Measurements from ENCODE around the gene FAM149A.

Gene FAM149A

GRCh38 chr4:186148336-186148975, 44.0 kb downstream of the FAM149A start:
- no peaks in the 10 kb centered on the region for H3K36me3 ChIP-seq (ENCODE audit: control insufficient read depth in 2 of 2, insufficient read depth in 1 of 2, low read length in 2 of 2)
- H3K9me3 ChIP-seq (ENCODE audit: control insufficient read depth, insufficient read depth, low read depth, low read length): no peaks in the 10 kb centered on the region
- H3K4me1 ChIP-seq (ENCODE audit: control insufficient read depth, insufficient read depth, low read length): 0 out of 2 replicates have a peak, but pooled peaks cover 2% of the 10 kb centered on the region
- CTCF ChIA-PET: no interaction called here
- no peak for TF ChIP-seq SALL2 (tag by site-specific recombination; IDR thresholded peaks at IDR 0.05; ENCODE audit: borderline replicate concordance)
- no peak for TF ChIP-seq KLF7 (tag by site-specific recombination; IDR thresholded peaks at IDR 0.05; ENCODE audit: borderline replicate concordance)
- no peak for TF ChIP-seq ZBTB10 (tag by site-specific recombination; IDR thresholded peaks at IDR 0.05)
- TF ChIP-seq ZNF76 (tag by site-specific recombination; IDR thresholded peaks at IDR 0.05; ENCODE audit: borderline replicate concordance, low read depth): no peak
- no peak for TF ChIP-seq ZNF561 (tag by site-specific recombination; IDR thresholded peaks at IDR 0.05; ENCODE audit: borderline replicate concordance)
- no peak overlapping the region for H3K27ac ChIP-seq (ENCODE audit: extremely low read depth, low read depth, low read length)
- no peak overlapping the region for H3K4me3 ChIP-seq (ENCODE audit: low read depth, low read length)
- POLR2A ChIA-PET: no interaction called here

GRCh38 chr4:186149872-186150271, 45.4 kb downstream of the FAM149A start:
- POLR2A ChIA-PET: no interaction called here
- no peaks in the 10 kb centered on the region; a peak in 1 of 3 replicates for H3K36me3 ChIP-seq (ENCODE audit: control insufficient read depth in 2 of 2, insufficient read depth in 1 of 2, low read length in 2 of 2)
- CTCF ChIA-PET: interaction anchor here (0.6 kb wide), 1 partner anchor 73 kb away, joined by 3 read pairs; no protein-coding TSS in a partner anchor
- no peak overlapping the region for H3K4me3 ChIP-seq (ENCODE audit: low read depth, low read length)
- 0 out of 2 replicates have a peak, but pooled peaks cover 2% of the 10 kb centered on the region for H3K4me1 ChIP-seq (ENCODE audit: control insufficient read depth, insufficient read depth, low read length)
- TF ChIP-seq ZNF140 (tag by site-specific recombination; IDR thresholded peaks at IDR 0.05) (no peak), ZNF221 (tag by site-specific recombination; IDR thresholded peaks at IDR 0.05; ENCODE audit: borderline replicate concordance) (no peak), YY1 (tag by site-specific recombination; IDR thresholded peaks at IDR 0.05) (no peak), ZNF239 (tag by site-specific recombination; IDR thresholded peaks at IDR 0.05) (no peak), ZBTB17 (tag by site-specific recombination; IDR thresholded peaks at IDR 0.05) (no peak), YY2 (tag by site-specific recombination; IDR thresholded peaks at IDR 0.05) (no peak), ZNF433 (tag by site-specific recombination; IDR thresholded peaks at IDR 0.05; ENCODE audit: low read depth) (no peak), ZNF529 (tag by site-specific recombination; IDR thresholded peaks at IDR 0.05; ENCODE audit: insufficient replicate concordance) (no peak)
- H3K9me3 ChIP-seq (ENCODE audit: control insufficient read depth, insufficient read depth, low read depth, low read length): no peaks in the 10 kb centered on the region
- H3K27ac ChIP-seq (ENCODE audit: extremely low read depth, low read depth, low read length): no peak overlapping the region

GRCh38 chr4:186150926-186151325, 46.4 kb downstream of the FAM149A start:
- H3K27ac ChIP-seq (ENCODE audit: extremely low read depth, low read depth, low read length): no peak overlapping the region
- no peaks in the 10 kb centered on the region; a peak in 1 of 3 replicates for H3K36me3 ChIP-seq (ENCODE audit: control insufficient read depth in 2 of 2, insufficient read depth in 1 of 2, low read length in 2 of 2)
- ChIA-PET POLR2A (no interaction called here), CTCF (no interaction called here)
- H3K4me3 ChIP-seq (ENCODE audit: low read depth, low read length): no peak overlapping the region
- H3K4me1 ChIP-seq (ENCODE audit: control insufficient read depth, insufficient read depth, low read length): no peaks in the 10 kb centered on the region
- no peaks in the 10 kb centered on the region for H3K9me3 ChIP-seq (ENCODE audit: control insufficient read depth, insufficient read depth, low read depth, low read length)
- no peak for TF ChIP-seq SCRT2 (tag by site-specific recombination; IDR thresholded peaks at IDR 0.05)
- no peak for TF ChIP-seq ZNF776 (tag by site-specific recombination; IDR thresholded peaks at IDR 0.05; ENCODE audit: borderline replicate concordance)
- no peak for TF ChIP-seq SP2 (tag by site-specific recombination; IDR thresholded peaks at IDR 0.05)
- no peak for TF ChIP-seq TCF7L2 (IDR thresholded peaks at IDR 0.05; ENCODE audit: borderline replicate concordance, low read depth, low read length)
- no peak for TF ChIP-seq ZNF169 (tag by site-specific recombination; IDR thresholded peaks at IDR 0.05)
- TF ChIP-seq ZNF777 (tag by site-specific recombination; IDR thresholded peaks at IDR 0.05; ENCODE audit: borderline replicate concordance): no peak
- TF ChIP-seq ZFP41 (tag by site-specific recombination; IDR thresholded peaks at IDR 0.05; ENCODE audit: borderline replicate concordance): no peak
- TF ChIP-seq ZNF292 (tag by site-specific recombination; IDR thresholded peaks at IDR 0.05; ENCODE audit: borderline replicate concordance, low read depth): no peak
- TF ChIP-seq ZNF362 (tag by site-specific recombination; IDR thresholded peaks at IDR 0.05): no peak
- TF ChIP-seq KLF8 (tag by site-specific recombination; IDR thresholded peaks at IDR 0.05): no peak
- no peak for TF ChIP-seq ZNF350 (tag by site-specific recombination; IDR thresholded peaks at IDR 0.05)
- TF ChIP-seq ZBTB26 (tag by site-specific recombination; optimal IDR thresholded peaks at IDR 0.05): no peak
- no peak for TF ChIP-seq ZNF843 (tag by site-specific recombination; IDR thresholded peaks at IDR 0.05)
- no peak for TF ChIP-seq ZNF624 (tag by site-specific recombination; IDR thresholded peaks at IDR 0.05)
- no peak for TF ChIP-seq ZNF610 (tag by site-specific recombination; IDR thresholded peaks at IDR 0.05; ENCODE audit: borderline replicate concordance)
- no peak for TF ChIP-seq ZNF571 (tag by site-specific recombination; IDR thresholded peaks at IDR 0.05)

Measured in HEK293 (cell line).